Osteocyte (in vitro differentiated cells): ENCODE data around the gene ARID3B. TPM values are rescaled to one million over a fixed set of nuclear protein-coding genes. Genes with fewer than 3 reads are reported as not detected.

Experiments
- DNase-seq: peaks from one replicate; pipeline ENCODE4 v3.0.0; 2021; ENCODE audit warnings: mixed read lengths; ENCODE audit not compliant: unreplicated experiment; ENCODE audit errors: extremely low spot score
- H3K27ac Mint-ChIP-seq: one replicate; pipeline ENCODE4 v1.8.0; 2021; ENCODE audit warnings: mild to moderate bottlenecking, mixed read lengths; ENCODE audit not compliant: unreplicated experiment
- H3K27me3 Mint-ChIP-seq: one replicate; pipeline ENCODE4 v1.8.0; 2021; ENCODE audit warnings: mixed read lengths; ENCODE audit not compliant: unreplicated experiment
- H3K36me3 Mint-ChIP-seq: one replicate; pipeline ENCODE4 v1.8.0; 2021; ENCODE audit warnings: mixed read lengths; ENCODE audit not compliant: unreplicated experiment
- H3K4me1 Mint-ChIP-seq: one replicate; pipeline ENCODE4 v1.8.0; 2021; ENCODE audit warnings: mixed read lengths; ENCODE audit not compliant: unreplicated experiment
- H3K4me3 Mint-ChIP-seq: one replicate; pipeline ENCODE4 v1.8.0; 2021; ENCODE audit warnings: mild to moderate bottlenecking, moderate library complexity, mixed read lengths; ENCODE audit not compliant: unreplicated experiment
- H3K9me3 Mint-ChIP-seq: one replicate; pipeline ENCODE4 v1.8.0; 2021; ENCODE audit warnings: mixed read lengths; ENCODE audit not compliant: unreplicated experiment
- total RNA-seq: library from RNA; stranded (reverse); gene quantifications from 2 replicates; pipeline ENCODE4 v1.2.1, GENCODE V29; 2021
- TF ChIP-seq, protein P1 (sequence below): fragments of 200-600 bp; sonication (generic); IDR thresholded peaks from 2 replicates; pipeline ENCODE4 v1.5.0; 2021; ENCODE audit warnings: antibody characterized with exemption, mild to moderate bottlenecking, moderate library complexity

Gene ARID3B
- total RNA-seq, 1 donor from 2014 or later, result 2.8 TPM

DNA sequence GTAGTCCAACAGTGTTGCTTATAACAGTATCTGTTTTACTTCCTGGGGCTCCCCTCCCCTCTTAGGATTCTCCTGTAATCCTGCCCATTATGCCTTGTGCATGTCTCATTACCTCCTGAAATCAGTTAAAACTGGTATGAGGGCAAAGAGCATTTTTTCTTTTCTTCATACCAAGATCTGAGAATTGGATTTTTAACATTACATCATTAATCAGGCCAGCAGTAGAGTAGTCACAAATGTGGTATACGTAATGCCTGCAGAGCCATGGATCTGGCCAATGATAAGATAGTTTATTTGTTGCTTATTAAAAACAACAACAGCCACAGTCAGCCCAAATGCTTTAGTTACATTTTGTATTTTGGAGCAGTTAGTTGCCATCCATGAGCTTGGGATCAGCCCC is 23.2 kb downstream of the ARID3B start:
- H3K4me1 Mint-ChIP-seq, result peaks cover 18% of the 10 kb centered on the region
- TF ChIP-seq, protein P1, sequence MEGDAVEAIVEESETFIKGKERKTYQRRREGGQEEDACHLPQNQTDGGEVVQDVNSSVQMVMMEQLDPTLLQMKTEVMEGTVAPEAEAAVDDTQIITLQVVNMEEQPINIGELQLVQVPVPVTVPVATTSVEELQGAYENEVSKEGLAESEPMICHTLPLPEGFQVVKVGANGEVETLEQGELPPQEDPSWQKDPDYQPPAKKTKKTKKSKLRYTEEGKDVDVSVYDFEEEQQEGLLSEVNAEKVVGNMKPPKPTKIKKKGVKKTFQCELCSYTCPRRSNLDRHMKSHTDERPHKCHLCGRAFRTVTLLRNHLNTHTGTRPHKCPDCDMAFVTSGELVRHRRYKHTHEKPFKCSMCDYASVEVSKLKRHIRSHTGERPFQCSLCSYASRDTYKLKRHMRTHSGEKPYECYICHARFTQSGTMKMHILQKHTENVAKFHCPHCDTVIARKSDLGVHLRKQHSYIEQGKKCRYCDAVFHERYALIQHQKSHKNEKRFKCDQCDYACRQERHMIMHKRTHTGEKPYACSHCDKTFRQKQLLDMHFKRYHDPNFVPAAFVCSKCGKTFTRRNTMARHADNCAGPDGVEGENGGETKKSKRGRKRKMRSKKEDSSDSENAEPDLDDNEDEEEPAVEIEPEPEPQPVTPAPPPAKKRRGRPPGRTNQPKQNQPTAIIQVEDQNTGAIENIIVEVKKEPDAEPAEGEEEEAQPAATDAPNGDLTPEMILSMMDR, result no peak
- no peaks in the 10 kb centered on the region for H3K9me3 Mint-ChIP-seq
- DNase-seq, result no peak
- H3K36me3 Mint-ChIP-seq, result no peaks in the 10 kb centered on the region
- H3K27ac Mint-ChIP-seq, result no peak overlapping the region
- H3K27me3 Mint-ChIP-seq, result no peaks in the 10 kb centered on the region
- H3K4me3 Mint-ChIP-seq, result no peak overlapping the region

DNA sequence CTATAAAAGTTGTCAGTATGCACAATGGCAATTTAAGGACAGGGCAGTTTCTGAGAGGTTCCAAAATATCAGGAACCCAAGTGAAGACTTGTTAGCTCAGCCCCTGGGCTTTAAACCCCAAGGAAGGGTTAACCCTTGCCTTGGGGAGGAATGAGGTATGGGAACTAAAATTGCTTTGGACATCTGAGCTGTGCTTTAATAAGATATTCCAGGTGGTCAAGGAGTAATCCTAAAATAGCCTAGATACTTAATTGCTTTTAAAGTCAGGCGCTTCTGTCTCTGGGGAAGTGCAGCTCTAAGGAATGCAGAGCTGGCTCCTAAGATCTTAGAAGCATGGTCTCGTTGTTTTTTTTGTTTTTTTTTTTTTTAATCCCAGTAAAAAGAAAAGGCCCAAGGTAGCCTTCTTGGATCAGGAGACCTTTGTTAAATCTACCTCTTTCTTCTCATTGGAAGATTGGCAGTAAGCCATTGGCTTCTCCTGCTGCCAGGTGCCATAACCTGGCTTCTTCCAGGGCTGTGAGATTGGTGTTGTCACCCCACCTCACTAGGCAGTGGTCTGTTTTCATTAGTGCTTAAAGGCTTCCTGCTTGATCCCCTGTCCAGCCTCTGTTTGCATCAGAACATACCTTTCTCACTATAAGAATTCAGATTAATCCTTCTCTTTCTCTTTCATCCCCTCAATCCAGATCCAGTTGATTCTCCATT is 24.5 kb downstream of the ARID3B start:
- Mint-ChIP-seq H3K4me3 (no peak overlapping the region), H3K27me3 (no peaks in the 10 kb centered on the region), H3K9me3 (no peaks in the 10 kb centered on the region), H3K36me3 (no peaks in the 10 kb centered on the region), H3K4me1 (peaks cover 18% of the 10 kb centered on the region), H3K27ac (no peak overlapping the region)
- no peak for DNase-seq
- TF ChIP-seq, protein P1, result no peak

DNA sequence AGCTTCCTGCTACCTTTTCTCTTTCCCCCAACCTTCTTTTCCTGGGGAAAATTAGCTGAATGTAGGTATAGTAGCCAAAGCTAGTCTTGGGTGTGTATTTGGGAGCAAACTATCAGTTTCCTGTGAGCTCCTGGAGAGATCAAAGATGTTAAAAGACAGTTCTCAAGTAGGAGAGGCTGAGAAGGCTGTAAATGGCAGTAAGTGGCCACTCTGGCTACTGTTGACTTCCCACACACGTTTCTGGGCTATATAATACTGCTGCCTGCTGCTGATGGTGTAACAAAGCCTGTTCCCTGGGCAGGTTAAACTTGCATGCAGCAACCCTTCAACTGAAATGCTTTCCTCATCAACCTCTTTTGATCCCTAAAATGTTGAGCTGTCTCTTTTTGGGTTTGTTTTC is 27.6 kb downstream of the ARID3B start:
- no peak overlapping the region for H3K27ac Mint-ChIP-seq
- no peaks in the 10 kb centered on the region for H3K27me3 Mint-ChIP-seq
- peaks cover 18% of the 10 kb centered on the region for H3K4me1 Mint-ChIP-seq
- no peak overlapping the region for H3K4me3 Mint-ChIP-seq
- H3K36me3 Mint-ChIP-seq, result peaks cover 7% of the 10 kb centered on the region
- no peaks in the 10 kb centered on the region for H3K9me3 Mint-ChIP-seq
- DNase-seq, result no peak
- TF ChIP-seq, protein P1, result no peak

DNA sequence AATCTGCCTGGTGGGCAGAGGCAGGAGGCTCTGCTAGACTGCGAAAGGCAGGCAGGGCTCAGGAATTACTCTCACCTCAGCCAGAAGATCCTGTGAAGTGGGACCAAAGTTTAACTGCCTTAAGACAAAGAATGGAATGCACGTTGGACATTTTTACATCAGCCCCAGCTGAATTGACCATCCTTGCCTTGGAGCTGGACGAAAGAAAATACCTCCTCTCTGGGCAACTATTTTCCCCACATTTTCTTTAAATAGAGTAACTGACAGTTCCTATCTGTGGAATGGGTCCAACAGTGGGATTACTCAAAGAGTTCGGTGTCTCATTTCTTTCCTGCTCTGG is 28.7 kb downstream of the ARID3B start:
- no peak for DNase-seq
- Mint-ChIP-seq H3K9me3 (no peaks in the 10 kb centered on the region), H3K36me3 (peaks cover 12% of the 10 kb centered on the region), H3K27ac (no peak overlapping the region), H3K4me1 (peaks cover 18% of the 10 kb centered on the region), H3K27me3 (no peaks in the 10 kb centered on the region), H3K4me3 (no peak overlapping the region)
- TF ChIP-seq, protein P1, result no peak

DNA sequence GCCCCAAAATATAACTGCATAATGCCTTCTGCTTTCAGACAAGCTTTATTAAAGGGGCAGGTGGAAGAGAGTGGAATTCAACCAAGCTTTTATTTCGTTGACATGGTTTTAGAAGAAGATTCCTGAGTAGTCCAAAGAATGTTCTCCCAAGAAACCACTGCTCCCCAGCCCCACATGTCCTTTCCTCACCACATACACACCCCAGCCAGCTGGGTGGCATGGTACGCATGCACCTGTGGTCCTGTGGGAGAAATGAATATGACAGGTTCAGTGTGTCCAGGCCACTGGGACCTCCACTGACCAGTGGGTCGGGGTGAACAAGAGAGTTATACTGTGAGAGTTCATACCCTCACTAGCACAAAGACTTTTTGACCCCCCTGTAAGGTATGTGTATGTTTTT is 30.2 kb downstream of the ARID3B start:
- Mint-ChIP-seq H3K4me3 (no peak overlapping the region), H3K27me3 (no peaks in the 10 kb centered on the region), H3K4me1 (peaks cover 13% of the 10 kb centered on the region), H3K27ac (no peak overlapping the region), H3K36me3 (peaks cover 12% of the 10 kb centered on the region), H3K9me3 (no peaks in the 10 kb centered on the region)
- TF ChIP-seq, protein P1, result no peak
- no peak for DNase-seq
